Chondrocyte (in vitro differentiated cells): ENCODE data around the gene AUTS2. TPM values are rescaled to one million over a fixed set of nuclear protein-coding genes. Genes with fewer than 3 reads are reported as not detected.
A peak's percentile ranks its signal among the peaks of the same experiment; 100 is the strongest.

Experiments used
- DNase-seq: peaks from one replicate; pipeline ENCODE4 v3.0.0; 2021; ENCODE audit warnings: mixed read lengths, low spot score
- H3K27ac Mint-ChIP-seq: one replicate; pipeline ENCODE4 v1.8.0; 2021; ENCODE audit warnings: mild to moderate bottlenecking, moderate library complexity, mixed read lengths; ENCODE audit not compliant: unreplicated experiment
- H3K27me3 Mint-ChIP-seq: 2 replicates; pipeline ENCODE4 v1.8.0; 2021; ENCODE audit warnings: low read depth, mixed read lengths
- H3K36me3 Mint-ChIP-seq: 2 replicates; pipeline ENCODE4 v1.8.0; 2021; ENCODE audit warnings: low read depth, mixed read lengths
- H3K4me1 Mint-ChIP-seq: 2 replicates; pipeline ENCODE4 v1.8.0; 2021; ENCODE audit warnings: low read depth, mild to moderate bottlenecking, mixed read lengths
- H3K4me3 Mint-ChIP-seq: one replicate; pipeline ENCODE4 v1.8.0; 2021; ENCODE audit warnings: mild to moderate bottlenecking, moderate library complexity, mixed read lengths; ENCODE audit not compliant: unreplicated experiment
- H3K9me3 Mint-ChIP-seq: 2 replicates; pipeline ENCODE4 v1.8.0; 2021; ENCODE audit warnings: low read depth, mixed read lengths
- total RNA-seq: library from RNA; stranded (reverse); gene quantifications from 3 replicates; pipeline ENCODE4 v1.2.1, GENCODE V29; 2021
- TF ChIP-seq, protein P1 (sequence below): fragments of 200-600 bp; sonication (generic); IDR thresholded peaks from 2 replicates; pipeline ENCODE4 v1.5.0; 2021; ENCODE audit warnings: antibody characterized with exemption, mild to moderate bottlenecking, moderate library complexity

AUTS2 gene
- total RNA-seq, 1 donor from 2014 or later = 31.5 TPM

- H3K4me1 Mint-ChIP-seq = peaks cover 37% of the 10 kb centered on the region
- H3K27me3 Mint-ChIP-seq = no peaks in the 10 kb centered on the region
- H3K9me3 Mint-ChIP-seq = peaks cover 8% of the 10 kb centered on the region
- TF ChIP-seq, protein P1, sequence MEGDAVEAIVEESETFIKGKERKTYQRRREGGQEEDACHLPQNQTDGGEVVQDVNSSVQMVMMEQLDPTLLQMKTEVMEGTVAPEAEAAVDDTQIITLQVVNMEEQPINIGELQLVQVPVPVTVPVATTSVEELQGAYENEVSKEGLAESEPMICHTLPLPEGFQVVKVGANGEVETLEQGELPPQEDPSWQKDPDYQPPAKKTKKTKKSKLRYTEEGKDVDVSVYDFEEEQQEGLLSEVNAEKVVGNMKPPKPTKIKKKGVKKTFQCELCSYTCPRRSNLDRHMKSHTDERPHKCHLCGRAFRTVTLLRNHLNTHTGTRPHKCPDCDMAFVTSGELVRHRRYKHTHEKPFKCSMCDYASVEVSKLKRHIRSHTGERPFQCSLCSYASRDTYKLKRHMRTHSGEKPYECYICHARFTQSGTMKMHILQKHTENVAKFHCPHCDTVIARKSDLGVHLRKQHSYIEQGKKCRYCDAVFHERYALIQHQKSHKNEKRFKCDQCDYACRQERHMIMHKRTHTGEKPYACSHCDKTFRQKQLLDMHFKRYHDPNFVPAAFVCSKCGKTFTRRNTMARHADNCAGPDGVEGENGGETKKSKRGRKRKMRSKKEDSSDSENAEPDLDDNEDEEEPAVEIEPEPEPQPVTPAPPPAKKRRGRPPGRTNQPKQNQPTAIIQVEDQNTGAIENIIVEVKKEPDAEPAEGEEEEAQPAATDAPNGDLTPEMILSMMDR = no peak
- peak overlapping the region; percentile 43 for H3K27ac Mint-ChIP-seq
- no peak for DNase-seq
- peaks cover 1% of the 10 kb centered on the region for H3K36me3 Mint-ChIP-seq
- no peak overlapping the region for H3K4me3 Mint-ChIP-seq
Observed at GRCh38 chr7:70034999-70035398, 436.7 kb downstream of the AUTS2 start.

DNA sequence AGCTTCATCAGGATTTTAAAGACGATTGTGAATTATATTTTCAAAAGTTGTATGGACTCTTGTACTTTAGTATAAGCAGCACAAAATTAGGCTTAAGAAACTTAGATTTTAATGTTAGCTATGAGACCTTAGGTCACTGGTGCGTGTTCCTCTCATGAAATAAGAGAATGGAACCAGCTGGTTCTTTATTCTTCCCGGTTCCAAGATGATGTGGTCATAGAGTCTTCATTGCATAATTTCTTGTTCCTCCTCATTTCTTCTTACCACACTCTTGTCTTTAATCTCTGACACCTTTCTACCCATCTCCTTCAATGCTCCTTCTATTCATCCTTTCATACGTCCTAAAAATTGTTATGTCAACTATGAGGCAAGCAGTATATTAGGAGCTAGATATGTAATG is 437.2 kb downstream of the AUTS2 start:
- H3K9me3 Mint-ChIP-seq = peaks cover 8% of the 10 kb centered on the region
- peaks cover 43% of the 10 kb centered on the region for H3K4me1 Mint-ChIP-seq
- no peak overlapping the region for H3K4me3 Mint-ChIP-seq
- no peak for DNase-seq
- H3K27ac Mint-ChIP-seq = no peak overlapping the region
- TF ChIP-seq, protein P1 = no peak
- H3K36me3 Mint-ChIP-seq = peaks cover 1% of the 10 kb centered on the region
- no peaks in the 10 kb centered on the region for H3K27me3 Mint-ChIP-seq

DNA sequence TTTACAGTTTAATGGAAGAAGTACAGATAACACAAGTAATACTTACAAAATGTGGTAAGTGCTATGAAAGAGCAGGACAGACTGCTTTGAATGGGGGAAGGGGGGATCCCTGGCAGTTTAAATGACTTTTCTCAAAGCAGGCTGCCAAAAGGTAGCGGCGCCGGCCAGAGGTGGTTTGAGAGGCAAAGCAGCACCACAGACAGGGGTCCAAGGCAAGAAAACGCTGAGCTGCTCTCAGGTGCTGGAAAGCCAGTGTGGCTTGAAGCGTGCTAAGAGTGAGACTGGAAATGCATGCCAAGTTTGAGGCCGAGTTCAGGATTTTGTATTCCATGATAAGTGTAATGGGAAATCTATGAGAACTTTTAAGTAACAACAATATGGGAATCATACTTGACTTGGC is 437.7 kb downstream of the AUTS2 start:
- Mint-ChIP-seq H3K36me3 (peaks cover 1% of the 10 kb centered on the region), H3K27me3 (no peaks in the 10 kb centered on the region), H3K4me3 (no peak overlapping the region), H3K27ac (no peak overlapping the region), H3K9me3 (peaks cover 8% of the 10 kb centered on the region), H3K4me1 (peaks cover 47% of the 10 kb centered on the region)
- no peak for DNase-seq
- TF ChIP-seq, protein P1 = no peak

GRCh38 chr7:70036695-70037094 is 438.4 kb downstream of the AUTS2 start:
- no peak overlapping the region for H3K4me3 Mint-ChIP-seq
- TF ChIP-seq, protein P1 = no peak
- H3K27me3 Mint-ChIP-seq = no peaks in the 10 kb centered on the region
- DNase-seq = no peak
- peaks cover 47% of the 10 kb centered on the region for H3K4me1 Mint-ChIP-seq
- peaks cover 1% of the 10 kb centered on the region for H3K36me3 Mint-ChIP-seq
- peaks cover 8% of the 10 kb centered on the region for H3K9me3 Mint-ChIP-seq
- no peak overlapping the region for H3K27ac Mint-ChIP-seq

DNA sequence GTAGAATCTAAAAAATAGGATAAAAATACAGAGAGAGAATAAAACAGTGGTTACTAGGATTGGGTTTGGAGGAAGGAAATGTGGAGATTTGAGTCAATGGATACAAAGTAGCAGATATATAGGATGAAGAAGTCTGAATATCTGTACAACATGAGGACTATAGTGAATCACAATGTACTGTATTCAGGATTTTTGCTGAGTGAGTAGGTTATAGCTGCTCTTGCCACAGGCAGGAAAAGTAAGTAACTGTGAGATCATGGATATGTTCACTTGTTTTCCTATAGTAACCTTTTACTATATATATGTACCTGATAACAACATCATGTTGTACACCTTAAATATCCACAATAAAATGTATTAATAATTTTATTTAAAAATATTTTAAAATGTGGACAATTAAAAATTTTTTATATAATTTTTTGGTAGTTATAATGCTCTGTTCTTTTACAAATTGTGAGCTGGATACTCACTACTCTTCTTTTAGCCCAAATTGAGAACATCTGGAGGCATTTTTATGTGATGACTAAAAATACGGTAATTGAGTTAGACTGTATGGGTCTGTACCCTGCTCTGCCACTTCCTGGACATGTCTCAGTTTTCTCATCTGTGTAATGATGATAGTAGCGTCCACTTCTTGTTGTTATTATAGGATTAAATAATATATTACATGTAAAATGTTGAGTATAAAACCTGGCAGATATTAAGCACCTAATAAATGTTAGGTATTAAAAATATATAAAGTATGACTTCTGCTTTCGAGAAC is 439.1 kb downstream of the AUTS2 start:
- Mint-ChIP-seq H3K4me1 (peaks cover 51% of the 10 kb centered on the region), H3K9me3 (peaks cover 5% of the 10 kb centered on the region), H3K36me3 (no peaks in the 10 kb centered on the region), H3K4me3 (no peak overlapping the region), H3K27me3 (no peaks in the 10 kb centered on the region), H3K27ac (no peak overlapping the region)
- TF ChIP-seq, protein P1 = no peak
- DNase-seq = no peak
